Esophagus muscularis mucosa (tissue), 4 donors: ENCODE results near the gene YTHDC2. TPM values are rescaled to one million over a fixed set of nuclear protein-coding genes. Genes with fewer than 3 reads are reported as not detected.
A peak's percentile ranks its signal among the peaks of the same experiment; 100 is the strongest.

Source experiments
- DNase-seq: peaks from one replicate; pipeline ENCODE4 v3.0.0-alpha.2; 2017; ENCODE audit errors: extremely low spot score
- H3K27ac ChIP-seq, 4 donors: fragments of 200-600 bp; sonication (generic); replicated peaks in 1 of 4; 1 replicate in 3 of 4; 2 replicates in 1 of 4; pipeline ENCODE4 v1.5.1; 2016 to 2019; ENCODE audit warnings: mild to moderate bottlenecking in 1 of 4
- H3K27me3 ChIP-seq, 4 donors: fragments of 200-600 bp; sonication (generic); one replicate each; pipeline versions ENCODE4 v1.5.1 to v1.6.0; 2016 to 2019
- H3K36me3 ChIP-seq, 4 donors: fragments of 200-600 bp; sonication (generic); one replicate each; pipeline ENCODE4 v1.5.1; 2016 to 2019
- H3K4me1 ChIP-seq, 4 donors: fragments of 200-600 bp; sonication (generic); one replicate each; pipeline ENCODE4 v1.5.1; 2016 to 2019
- H3K4me3 ChIP-seq, 4 donors: fragments of 200-600 bp; sonication (generic); 1 replicate in 2 of 4; 2 replicates in 2 of 4; pipeline ENCODE4 v1.5.1; 2016 to 2019; ENCODE audit warnings: mild to moderate bottlenecking in 4 of 4, moderate library complexity in 1 of 4
- H3K9me3 ChIP-seq, 4 donors: fragments of 200-600 bp; sonication (generic); 1 replicate in 3 of 4; 2 replicates in 1 of 4; pipeline ENCODE4 v1.5.1; 2016 to 2019
- CTCF ChIP-seq, 3 experiments: fragments of 200-600 bp in 2 of 3; fragments of 450-650 bp in 1 of 3; sonication (generic) in 2 of 3; IDR thresholded peaks; one replicate each; pipeline ENCODE4 v1.5.1; 2017 to 2019; ENCODE audit warnings: antibody characterized with exemption in 3 of 3, mild to moderate bottlenecking in 2 of 3, moderate library complexity in 1 of 3
- EP300 ChIP-seq: sonication (generic); formaldehyde crosslinking; IDR thresholded peaks from one replicate; pipeline ENCODE4 v1.6.1; 2017; ENCODE audit warnings: antibody characterized with exemption
- POLR2A ChIP-seq: fragments of 450-650 bp; IDR thresholded peaks from one replicate; pipeline ENCODE4 v1.6.1; 2017; ENCODE audit warnings: antibody characterized with exemption, moderate library complexity, mild to moderate bottlenecking, low read depth
- POLR2AphosphoS5 ChIP-seq, 2 donors: sonication (generic); formaldehyde crosslinking; IDR thresholded peaks; one replicate each; pipeline ENCODE4 v1.6.1; 2017; ENCODE audit warnings: antibody characterized with exemption in 2 of 2
- WGBS: methylation state at CpG from one replicate; pipeline ENCODE4 v1.1.5; 2018; 5-methylcytosine and 5-hydroxymethylcytosine counted together
- intact Hi-C: fragments of 100-400 bp; cut with DNase I; formaldehyde crosslinking; loops from one replicate; pipeline ENCODE4 v1.15.1; 2023
- total RNA-seq, 4 donors: library from RNA; depleted of rRNA; stranded (reverse); fragments of >200 nt; gene quantifications; one replicate each; pipeline versions ENCODE4 v1.1.0 to v1.2.1, GENCODE V29; 2016

YTHDC2 gene
- total RNA-seq, 4 donors from 2014 or later = 9.3 to 32.0 (median 15.8) TPM

- TF ChIP-seq CTCF (IDR thresholded peaks at IDR 0.05) (no peak), EP300 (no peak), POLR2A (no peak)
- 66% methylated on average over 3 of the region's 3 CpGs for WGBS
- intact Hi-C loops = no loop called here
- no peak overlapping the region for H3K4me3 ChIP-seq
- H3K27ac ChIP-seq = peak overlapping the region in 2 of 4 donors; percentile 10 to 17
- no peak for DNase-seq
- H3K9me3 ChIP-seq = no peaks in the 10 kb centered on the region
- no peaks in the 10 kb centered on the region for H3K27me3 ChIP-seq
- H3K36me3 ChIP-seq = peaks cover 11 to 52% (median 21%) of the 10 kb centered on the region in 4 donors
- H3K4me1 ChIP-seq = peaks cover 5 to 16% (median 11%) of the 10 kb centered on the region in 4 donors
These were observed 33.2 kb downstream of the YTHDC2 start for GRCh38 chr5:113546703-113547183.

- H3K36me3 ChIP-seq = peaks cover 16 to 59% (median 29%) of the 10 kb centered on the region in 4 donors
- intact Hi-C loops = no loop called here
These were observed 34.9 kb downstream of the YTHDC2 start for GRCh38 chr5:113548396-113548795.

GRCh38 chr5:113552137-113552536, 38.6 kb downstream of the YTHDC2 start:
- intact Hi-C loops = no loop called here
- DNase-seq = no peak
- 96% methylated on average over 1 of the region's 1 CpG for WGBS
- Histone ChIP-seq H3K9me3 (no peaks in the 10 kb centered on the region), H3K27ac (no peak overlapping the region), H3K36me3 (peaks cover 16 to 75% (median 33%) of the 10 kb centered on the region in 4 donors), H3K4me3 (no peak overlapping the region), H3K4me1 (peaks cover 0 to 5% (median 3%) of the 10 kb centered on the region in 4 donors), H3K27me3 (no peaks in the 10 kb centered on the region)
- TF ChIP-seq CTCF (IDR thresholded peaks at IDR 0.05) (no peak), POLR2A (no peak), EP300 (no peak), POLR2AphosphoS5 (IDR thresholded peaks at IDR 0.05) (no peak)

More at GRCh38 chr5:113548396-113548795, 34.9 kb downstream of the YTHDC2 start:
- no peaks in the 10 kb centered on the region for H3K9me3 ChIP-seq
- no peak overlapping the region for H3K27ac ChIP-seq
- no peak for TF ChIP-seq EP300
- TF ChIP-seq POLR2A = no peak
- TF ChIP-seq POLR2AphosphoS5 (IDR thresholded peaks at IDR 0.05) = no peak
- no peak for TF ChIP-seq CTCF (IDR thresholded peaks at IDR 0.05)
- WGBS = 72% methylated on average over 2 of the region's 2 CpGs
- peaks cover 5 to 16% (median 11%) of the 10 kb centered on the region in 4 donors for H3K4me1 ChIP-seq
- H3K27me3 ChIP-seq = no peaks in the 10 kb centered on the region
- H3K4me3 ChIP-seq = no peak overlapping the region
- no peak for DNase-seq

GRCh38 chr5:113552620-113553019, 39.1 kb downstream of the YTHDC2 start:
- Histone ChIP-seq H3K9me3 (no peaks in the 10 kb centered on the region), H3K4me3 (no peak overlapping the region), H3K27ac (no peak overlapping the region), H3K4me1 (peaks cover 0 to under 1% (median 0%) of the 10 kb centered on the region in 4 donors), H3K36me3 (peaks cover 16 to 79% (median 35%) of the 10 kb centered on the region in 4 donors), H3K27me3 (no peaks in the 10 kb centered on the region)
- intact Hi-C loops = no loop called here
- no peak for DNase-seq
- TF ChIP-seq POLR2AphosphoS5 (IDR thresholded peaks at IDR 0.05) (no peak), EP300 (no peak), CTCF (IDR thresholded peaks at IDR 0.05) (no peak), POLR2A (no peak)

GRCh38 chr5:113562828-113563400, 49.4 kb downstream of the YTHDC2 start:
- H3K27ac ChIP-seq = no peak overlapping the region
- intact Hi-C loops = no loop called here
- TF ChIP-seq CTCF (IDR thresholded peaks at IDR 0.05) (no peak), POLR2AphosphoS5 (IDR thresholded peaks at IDR 0.05) (no peak)
- no peaks in the 10 kb centered on the region for H3K27me3 ChIP-seq
- DNase-seq = no peak
- H3K4me1 ChIP-seq = no peaks in the 10 kb centered on the region
- H3K4me3 ChIP-seq = no peak overlapping the region
- no peaks in the 10 kb centered on the region for H3K9me3 ChIP-seq
- H3K36me3 ChIP-seq = peaks cover 49 to 95% (median 65%) of the 10 kb centered on the region in 4 donors
- 96% methylated on average over 3 of the region's 3 CpGs for WGBS
